HEK293 (cell line): ENCODE measurements around the gene PPP1R3E.

ENCODE experiments used
- EGR2 ChIP-seq: fragments of 450-650 bp; formaldehyde crosslinking; IDR thresholded peaks from 2 replicates; pipeline ENCODE4 v1.5.1; 2016; ENCODE audit warnings: low read depth, missing biosample characterization, missing genetic modification characterization
- FEZF1 ChIP-seq: fragments of 450-650 bp; formaldehyde crosslinking; IDR thresholded peaks from 2 replicates; pipeline ENCODE4 v1.5.1; 2016; ENCODE audit warnings: missing biosample characterization, missing genetic modification characterization
- GLI4 ChIP-seq: fragments of 450-650 bp; formaldehyde crosslinking; IDR thresholded peaks from 2 replicates; pipeline ENCODE4 v1.5.1; 2016; ENCODE audit warnings: missing biosample characterization, missing genetic modification characterization
- GLIS1 ChIP-seq: fragments of 450-650 bp; formaldehyde crosslinking; IDR thresholded peaks from 2 replicates; pipeline ENCODE4 v1.5.1; 2016; ENCODE audit warnings: missing biosample characterization, missing genetic modification characterization
- GLIS2 ChIP-seq: fragments of 450-650 bp; formaldehyde crosslinking; IDR thresholded peaks from 2 replicates; pipeline ENCODE4 v1.5.1; 2016; ENCODE audit warnings: missing biosample characterization, missing genetic modification characterization
- HOXD13 ChIP-seq: sonication (generic); formaldehyde crosslinking; IDR thresholded peaks from 2 replicates; pipeline ENCODE4 v1.8.0; 2022; ENCODE audit warnings: missing genetic modification reagents, borderline replicate concordance
- KLF9 ChIP-seq: fragments of 450-650 bp; formaldehyde crosslinking; IDR thresholded peaks from 2 replicates; pipeline ENCODE4 v1.5.1; 2016; ENCODE audit warnings: missing biosample characterization, missing genetic modification characterization, low read depth
- OVOL3 ChIP-seq: fragments of 450-650 bp; formaldehyde crosslinking; IDR thresholded peaks from 2 replicates; pipeline ENCODE4 v1.5.1; 2016; ENCODE audit warnings: missing biosample characterization, missing genetic modification characterization
- SALL2 ChIP-seq: fragments of 450-650 bp; formaldehyde crosslinking; IDR thresholded peaks from 2 replicates; pipeline ENCODE4 v1.5.0; 2017; ENCODE audit warnings: missing biosample characterization, mild to moderate bottlenecking, missing genetic modification characterization, borderline replicate concordance
- SCRT2 ChIP-seq: fragments of 450-650 bp; formaldehyde crosslinking; IDR thresholded peaks from 2 replicates; pipeline ENCODE4 v1.5.1; 2016; ENCODE audit warnings: missing biosample characterization, missing genetic modification characterization
- SP2 ChIP-seq: fragments of 450-650 bp; formaldehyde crosslinking; IDR thresholded peaks from 2 replicates; pipeline ENCODE4 v1.5.1; 2016; ENCODE audit warnings: missing biosample characterization, missing genetic modification characterization
- ZBTB21 ChIP-seq: fragments of 450-650 bp; formaldehyde crosslinking; IDR thresholded peaks from 2 replicates; pipeline ENCODE4 v1.5.1; 2017; ENCODE audit warnings: missing biosample characterization, missing genetic modification characterization
- ZNF121 ChIP-seq: fragments of 450-650 bp; formaldehyde crosslinking; IDR thresholded peaks from 2 replicates; pipeline ENCODE4 v1.5.1; 2016; ENCODE audit warnings: missing biosample characterization, missing genetic modification characterization
- ZNF157 ChIP-seq: fragments of 450-650 bp; formaldehyde crosslinking; IDR thresholded peaks from 2 replicates; pipeline ENCODE4 v1.5.1; 2016; ENCODE audit warnings: missing biosample characterization, missing genetic modification characterization
- ZNF16 ChIP-seq: fragments of 450-650 bp; formaldehyde crosslinking; IDR thresholded peaks from 2 replicates; pipeline ENCODE4 v1.5.1; 2016; ENCODE audit warnings: low read depth, missing biosample characterization, missing genetic modification characterization
- ZNF211 ChIP-seq: fragments of 450-650 bp; formaldehyde crosslinking; IDR thresholded peaks from 2 replicates; pipeline ENCODE4 v1.5.1; 2016; ENCODE audit warnings: low read depth, missing biosample characterization, missing genetic modification characterization
- ZNF366 ChIP-seq: fragments of 450-650 bp; formaldehyde crosslinking; conservative IDR thresholded peaks from 2 replicates; pipeline ENCODE4 v1.5.1; 2016; ENCODE audit warnings: missing biosample characterization, missing genetic modification characterization
- ZNF391 ChIP-seq: fragments of 450-650 bp; formaldehyde crosslinking; IDR thresholded peaks from 2 replicates; pipeline ENCODE4 v1.5.1; 2016; ENCODE audit warnings: low read depth, missing biosample characterization, missing genetic modification characterization, borderline replicate concordance
- ZNF558 ChIP-seq: fragments of 450-650 bp; formaldehyde crosslinking; IDR thresholded peaks from 2 replicates; pipeline ENCODE4 v1.5.1; 2016; ENCODE audit warnings: missing biosample characterization, missing genetic modification characterization
- ZNF660 ChIP-seq: fragments of 450-650 bp; IDR thresholded peaks from 2 replicates; pipeline ENCODE4 v1.5.1; 2018; ENCODE audit warnings: missing biosample characterization, mild to moderate bottlenecking, missing genetic modification characterization
- ZNF677 ChIP-seq: fragments of 450-650 bp; IDR thresholded peaks from 2 replicates; pipeline ENCODE4 v1.5.0; 2018; ENCODE audit warnings: missing biosample characterization, mild to moderate bottlenecking, missing genetic modification characterization, moderate library complexity
- ZNF701 ChIP-seq: fragments of 450-650 bp; formaldehyde crosslinking; IDR thresholded peaks from 2 replicates; pipeline ENCODE4 v1.5.1; 2016; ENCODE audit warnings: missing biosample characterization, missing genetic modification characterization
- ZNF777 ChIP-seq: fragments of 450-650 bp; formaldehyde crosslinking; IDR thresholded peaks from 2 replicates; pipeline ENCODE4 v1.5.1; 2017; ENCODE audit warnings: missing biosample characterization, missing genetic modification characterization, borderline replicate concordance
- ZSCAN30 ChIP-seq: fragments of 450-650 bp; IDR thresholded peaks from 2 replicates; pipeline ENCODE4 v1.5.1; 2018; ENCODE audit warnings: missing biosample characterization, mild to moderate bottlenecking, missing genetic modification characterization, moderate library complexity
- TF ChIP-seq, protein P1 (sequence below): fragments of 450-650 bp; formaldehyde crosslinking; IDR thresholded peaks from 2 replicates; pipeline ENCODE4 v1.5.1; 2017; ENCODE audit warnings: missing biosample characterization, missing genetic modification characterization
- TF ChIP-seq, protein P2 (sequence below): fragments of 450-650 bp; formaldehyde crosslinking; IDR thresholded peaks from 2 replicates; pipeline ENCODE4 v1.5.1; 2016; ENCODE audit warnings: missing biosample characterization, missing genetic modification characterization
- TF ChIP-seq, protein P3 (sequence below): fragments of 450-650 bp; formaldehyde crosslinking; IDR thresholded peaks from 2 replicates; pipeline ENCODE4 v1.5.1; 2016; ENCODE audit warnings: missing biosample characterization, missing genetic modification characterization
- TF ChIP-seq, protein P4 (sequence below): sonication (generic); formaldehyde crosslinking; IDR thresholded peaks from 2 replicates; pipeline ENCODE4 v1.8.1; 2022; ENCODE audit warnings: mild to moderate bottlenecking, moderate library complexity, missing genetic modification reagents
- TF ChIP-seq, protein P5 (sequence below): fragments of 450-650 bp; formaldehyde crosslinking; IDR thresholded peaks from 2 replicates; pipeline ENCODE4 v1.5.1; 2016; ENCODE audit warnings: missing biosample characterization, missing genetic modification characterization
- TF ChIP-seq, protein P6 (sequence below): fragments of 450-650 bp; formaldehyde crosslinking; optimal IDR thresholded peaks from 2 replicates; pipeline ENCODE3; 2016; ENCODE audit warnings: missing biosample characterization, mild to moderate bottlenecking, missing genetic modification characterization

The PPP1R3E gene

DNA sequence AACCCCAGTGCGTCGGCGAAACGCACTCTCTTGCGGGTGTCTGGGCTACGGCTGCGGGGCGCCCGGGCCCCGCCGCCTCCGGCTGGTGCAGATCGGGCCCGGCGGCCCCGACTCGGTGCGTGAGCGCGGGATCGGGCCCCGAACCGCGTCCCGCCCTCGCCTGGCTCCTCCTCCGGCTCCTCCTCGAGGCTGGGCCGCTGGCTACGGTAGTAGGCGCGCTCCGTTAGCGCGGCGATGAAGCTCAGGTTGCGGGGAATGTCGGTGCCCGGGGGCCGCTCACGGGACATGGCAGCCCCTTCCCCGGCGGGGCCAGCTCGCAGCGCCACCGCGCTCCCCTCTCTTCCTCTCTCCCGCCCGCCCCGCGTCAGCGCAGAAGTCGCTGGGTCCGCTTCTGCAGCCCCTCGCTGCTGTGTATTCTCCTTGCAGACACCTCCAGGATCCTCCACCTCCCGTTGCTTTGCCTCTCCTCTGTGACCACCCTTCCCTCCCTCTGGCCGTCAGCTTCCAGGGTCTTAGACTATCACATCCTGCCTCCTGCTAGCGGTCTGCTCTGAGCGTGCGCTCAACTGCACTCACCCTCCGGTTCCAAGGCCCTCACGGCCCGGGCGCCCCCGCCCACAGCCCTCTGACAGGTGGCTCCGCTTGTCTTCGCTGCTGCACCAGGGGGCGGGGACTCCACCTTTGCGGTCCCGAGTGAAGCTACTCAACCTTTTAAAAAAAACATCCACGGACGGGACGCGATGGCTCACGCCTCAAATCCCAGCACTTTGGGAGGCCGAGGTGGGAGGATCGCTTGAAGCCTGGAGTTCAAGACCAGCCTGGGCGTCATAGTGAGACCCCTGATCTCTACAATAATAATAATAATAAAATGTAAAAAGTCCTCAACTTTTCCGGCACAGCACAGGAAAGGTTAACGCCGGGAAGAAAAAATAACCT is at the start of gene PPP1R3E (continued):
- TF ChIP-seq ZNF391 (tag by site-specific recombination) = peak; percentile 42; the same call in 1 of the 2 replicates
- TF ChIP-seq ZNF558 (tag by site-specific recombination) = no peak
- TF ChIP-seq, protein P1, sequence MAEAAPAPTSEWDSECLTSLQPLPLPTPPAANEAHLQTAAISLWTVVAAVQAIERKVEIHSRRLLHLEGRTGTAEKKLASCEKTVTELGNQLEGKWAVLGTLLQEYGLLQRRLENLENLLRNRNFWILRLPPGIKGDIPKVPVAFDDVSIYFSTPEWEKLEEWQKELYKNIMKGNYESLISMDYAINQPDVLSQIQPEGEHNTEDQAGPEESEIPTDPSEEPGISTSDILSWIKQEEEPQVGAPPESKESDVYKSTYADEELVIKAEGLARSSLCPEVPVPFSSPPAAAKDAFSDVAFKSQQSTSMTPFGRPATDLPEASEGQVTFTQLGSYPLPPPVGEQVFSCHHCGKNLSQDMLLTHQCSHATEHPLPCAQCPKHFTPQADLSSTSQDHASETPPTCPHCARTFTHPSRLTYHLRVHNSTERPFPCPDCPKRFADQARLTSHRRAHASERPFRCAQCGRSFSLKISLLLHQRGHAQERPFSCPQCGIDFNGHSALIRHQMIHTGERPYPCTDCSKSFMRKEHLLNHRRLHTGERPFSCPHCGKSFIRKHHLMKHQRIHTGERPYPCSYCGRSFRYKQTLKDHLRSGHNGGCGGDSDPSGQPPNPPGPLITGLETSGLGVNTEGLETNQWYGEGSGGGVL = peak; percentile 43; the same call in 1 of the 2 replicates
- TF ChIP-seq, protein P2, sequence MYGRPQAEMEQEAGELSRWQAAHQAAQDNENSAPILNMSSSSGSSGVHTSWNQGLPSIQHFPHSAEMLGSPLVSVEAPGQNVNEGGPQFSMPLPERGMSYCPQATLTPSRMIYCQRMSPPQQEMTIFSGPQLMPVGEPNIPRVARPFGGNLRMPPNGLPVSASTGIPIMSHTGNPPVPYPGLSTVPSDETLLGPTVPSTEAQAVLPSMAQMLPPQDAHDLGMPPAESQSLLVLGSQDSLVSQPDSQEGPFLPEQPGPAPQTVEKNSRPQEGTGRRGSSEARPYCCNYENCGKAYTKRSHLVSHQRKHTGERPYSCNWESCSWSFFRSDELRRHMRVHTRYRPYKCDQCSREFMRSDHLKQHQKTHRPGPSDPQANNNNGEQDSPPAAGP (tag by site-specific recombination) = peak; percentile 70; the same call in 1 of the 2 replicates
- 0 out of 2 replicates have a peak, but pooled peaks have one; percentile 22 for TF ChIP-seq OVOL3 (tag by site-specific recombination)
- TF ChIP-seq ZNF660 (tag by site-specific recombination) = peak; percentile 52; the same call in 1 of the 2 replicates
- no peak for TF ChIP-seq ZNF157 (tag by site-specific recombination)
- TF ChIP-seq, protein P3, sequence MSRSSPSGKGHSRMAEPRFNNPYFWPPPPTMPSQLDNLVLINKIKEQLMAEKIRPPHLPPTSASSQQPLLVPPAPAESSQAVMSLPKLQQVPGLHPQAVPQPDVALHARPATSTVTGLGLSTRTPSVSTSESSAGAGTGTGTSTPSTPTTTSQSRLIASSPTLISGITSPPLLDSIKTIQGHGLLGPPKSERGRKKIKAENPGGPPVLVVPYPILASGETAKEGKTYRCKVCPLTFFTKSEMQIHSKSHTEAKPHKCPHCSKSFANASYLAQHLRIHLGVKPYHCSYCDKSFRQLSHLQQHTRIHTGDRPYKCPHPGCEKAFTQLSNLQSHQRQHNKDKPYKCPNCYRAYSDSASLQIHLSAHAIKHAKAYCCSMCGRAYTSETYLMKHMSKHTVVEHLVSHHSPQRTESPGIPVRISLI (tag by site-specific recombination) = 0 out of 2 replicates have a peak, but pooled peaks have one; percentile 22
- no peak for TF ChIP-seq ZNF211
- TF ChIP-seq ZSCAN30 (tag by site-specific recombination) = 0 out of 2 replicates have a peak, but pooled peaks have one; percentile 9
- peak; percentile 65 for TF ChIP-seq EGR2
- TF ChIP-seq ZNF366 (tag by site-specific recombination) = peak; percentile 57
- TF ChIP-seq, protein P4, sequence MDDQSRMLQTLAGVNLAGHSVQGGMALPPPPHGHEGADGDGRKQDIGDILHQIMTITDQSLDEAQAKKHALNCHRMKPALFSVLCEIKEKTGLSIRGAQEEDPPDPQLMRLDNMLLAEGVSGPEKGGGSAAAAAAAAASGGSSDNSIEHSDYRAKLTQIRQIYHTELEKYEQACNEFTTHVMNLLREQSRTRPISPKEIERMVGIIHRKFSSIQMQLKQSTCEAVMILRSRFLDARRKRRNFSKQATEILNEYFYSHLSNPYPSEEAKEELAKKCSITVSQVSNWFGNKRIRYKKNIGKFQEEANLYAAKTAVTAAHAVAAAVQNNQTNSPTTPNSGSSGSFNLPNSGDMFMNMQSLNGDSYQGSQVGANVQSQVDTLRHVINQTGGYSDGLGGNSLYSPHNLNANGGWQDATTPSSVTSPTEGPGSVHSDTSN (CRISPR knock-in tag) = no peak
- 0 out of 2 replicates have a peak, but pooled peaks have one; percentile 8 for TF ChIP-seq ZNF121
- no peak for TF ChIP-seq ZNF677 (tag by site-specific recombination)
- TF ChIP-seq GLI4 (tag by site-specific recombination) = peak; percentile 44; the same call in 1 of the 2 replicates
- TF ChIP-seq KLF9 (tag by site-specific recombination) = peak; percentile 55
- peak; percentile 82 for TF ChIP-seq SP2 (tag by site-specific recombination)
- TF ChIP-seq SCRT2 (tag by site-specific recombination) = peak; percentile 99
- TF ChIP-seq ZNF777 = no peak
- TF ChIP-seq, protein P5, sequence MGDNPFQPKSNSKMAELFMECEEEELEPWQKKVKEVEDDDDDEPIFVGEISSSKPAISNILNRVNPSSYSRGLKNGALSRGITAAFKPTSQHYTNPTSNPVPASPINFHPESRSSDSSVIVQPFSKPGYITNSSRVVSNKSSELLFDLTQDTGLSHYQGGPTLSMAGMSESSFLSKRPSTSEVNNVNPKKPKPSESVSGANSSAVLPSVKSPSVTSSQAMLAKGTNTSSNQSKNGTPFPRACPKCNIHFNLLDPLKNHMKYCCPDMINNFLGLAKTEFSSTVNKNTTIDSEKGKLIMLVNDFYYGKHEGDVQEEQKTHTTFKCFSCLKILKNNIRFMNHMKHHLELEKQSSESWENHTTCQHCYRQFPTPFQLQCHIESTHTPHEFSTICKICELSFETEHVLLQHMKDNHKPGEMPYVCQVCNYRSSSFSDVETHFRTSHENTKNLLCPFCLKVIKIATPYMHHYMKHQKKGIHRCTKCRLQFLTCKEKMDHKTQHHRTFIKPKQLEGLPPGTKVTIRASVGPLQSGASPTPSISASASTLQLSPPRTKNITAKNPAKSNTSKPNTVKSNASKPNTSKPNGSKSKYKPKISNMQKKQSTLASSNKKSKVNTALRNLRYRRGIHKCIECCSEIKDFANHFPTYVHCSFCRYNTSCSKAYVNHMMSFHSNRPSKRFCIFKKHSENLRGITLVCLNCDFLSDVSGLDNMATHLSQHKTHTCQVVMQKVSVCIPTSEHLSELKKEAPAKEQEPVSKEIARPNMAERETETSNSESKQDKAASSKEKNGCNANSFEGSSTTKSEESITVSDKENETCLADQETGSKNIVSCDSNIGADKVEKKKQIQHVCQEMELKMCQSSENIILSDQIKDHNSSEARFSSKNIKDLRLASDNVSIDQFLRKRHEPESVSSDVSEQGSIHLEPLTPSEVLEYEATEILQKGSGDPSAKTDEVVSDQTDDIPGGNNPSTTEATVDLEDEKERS (tag by site-specific recombination) = no peak
- TF ChIP-seq, protein P6, sequence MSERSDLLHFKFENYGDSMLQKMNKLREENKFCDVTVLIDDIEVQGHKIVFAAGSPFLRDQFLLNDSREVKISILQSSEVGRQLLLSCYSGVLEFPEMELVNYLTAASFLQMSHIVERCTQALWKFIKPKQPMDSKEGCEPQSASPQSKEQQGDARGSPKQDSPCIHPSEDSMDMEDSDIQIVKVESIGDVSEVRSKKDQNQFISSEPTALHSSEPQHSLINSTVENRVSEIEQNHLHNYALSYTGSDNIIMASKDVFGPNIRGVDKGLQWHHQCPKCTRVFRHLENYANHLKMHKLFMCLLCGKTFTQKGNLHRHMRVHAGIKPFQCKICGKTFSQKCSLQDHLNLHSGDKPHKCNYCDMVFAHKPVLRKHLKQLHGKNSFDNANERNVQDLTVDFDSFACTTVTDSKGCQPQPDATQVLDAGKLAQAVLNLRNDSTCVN (tag by site-specific recombination) = peak; percentile 89
- TF ChIP-seq GLIS2 (tag by site-specific recombination) = peak; percentile 61
- TF ChIP-seq HOXD13 (CRISPR knock-in tag) = no peak
- TF ChIP-seq FEZF1 (tag by site-specific recombination) = no peak
- no peak for TF ChIP-seq ZNF16 (tag by site-specific recombination)
- TF ChIP-seq ZBTB21 = 0 out of 2 replicates have a peak, but pooled peaks have one; percentile 1
- TF ChIP-seq SALL2 (tag by site-specific recombination) = no peak
- TF ChIP-seq GLIS1 (tag by site-specific recombination) = peak; percentile 15; the same call in 1 of the 2 replicates
- no peak for TF ChIP-seq ZNF701 (tag by site-specific recombination)
